Stimulated activated CD8-positive, alpha-beta memory T cell treated with anti-CD3 and anti-CD28 coated beads, Interleukin-4, amount 100 ng/mL, for 1 hour (primary cell): ENCODE results near the gene PP2D1.
"Not testable (repeated sequence)": the region's sequence is repeated elsewhere in the genome, so short reads cannot be mapped to it uniquely, and the experiment has no call there.

ENCODE experiments used
- DNase-seq, 2 donors: peaks; one replicate each; pipeline ENCODE4 v3.0.0-alpha.2; 2020; ENCODE audit warnings: low read depth in 2 of 2, low spot score in 1 of 2

Gene PP2D1

GRCh38 chr3:19972054-19972453 is 40.0 kb downstream of the PP2D1 start:
- no peak for DNase-seq

GRCh38 chr3:19970327-19970726 is 41.7 kb downstream of the PP2D1 start:
- DNase-seq, result no peak

DNA sequence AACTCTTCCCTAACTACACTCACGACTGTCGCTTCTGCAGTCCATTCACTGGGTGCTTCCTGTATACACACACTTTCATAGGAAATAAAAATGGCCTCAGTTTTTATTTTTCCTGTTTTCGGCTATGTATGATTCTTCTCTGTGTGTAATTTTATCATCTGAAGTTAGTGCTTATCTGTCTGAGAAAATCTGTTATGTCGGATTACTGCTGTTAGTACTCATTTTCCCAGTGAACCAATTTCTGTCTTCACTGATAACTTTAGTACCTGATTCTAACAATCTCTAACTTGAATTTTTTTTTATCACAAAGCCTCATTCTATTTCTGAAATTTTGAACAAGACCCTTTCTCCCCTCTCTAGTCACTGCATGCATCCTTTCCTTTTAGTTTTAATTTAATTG is 44.3 kb downstream of the PP2D1 start:
- DNase-seq, result no peak

DNA sequence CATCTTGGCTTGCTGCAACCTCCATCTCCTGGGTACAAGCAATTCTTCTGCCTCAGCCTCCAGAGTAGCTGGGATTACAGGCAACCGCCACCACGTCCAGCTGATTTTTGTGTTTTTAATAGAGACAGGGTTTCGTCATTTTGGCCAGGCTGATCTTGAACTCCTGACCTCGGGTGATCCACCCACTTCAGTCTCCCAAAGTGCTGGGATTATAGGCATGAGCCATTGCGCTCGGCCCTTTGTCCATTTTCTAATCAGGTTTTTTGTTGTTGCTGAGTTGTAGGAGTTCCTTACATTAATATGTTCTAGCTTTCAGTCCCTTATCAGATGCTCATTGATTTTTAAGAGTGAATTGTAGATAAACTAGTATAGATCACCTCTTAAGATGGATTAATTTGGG is 44.9 kb downstream of the PP2D1 start:
- no peak for DNase-seq

GRCh38 chr3:19961960-19962359 is 50.1 kb downstream of the PP2D1 start:
- no peak for DNase-seq

GRCh38 chr3:19960696-19961095 is 51.4 kb downstream of the PP2D1 start:
- no peak for DNase-seq

DNA sequence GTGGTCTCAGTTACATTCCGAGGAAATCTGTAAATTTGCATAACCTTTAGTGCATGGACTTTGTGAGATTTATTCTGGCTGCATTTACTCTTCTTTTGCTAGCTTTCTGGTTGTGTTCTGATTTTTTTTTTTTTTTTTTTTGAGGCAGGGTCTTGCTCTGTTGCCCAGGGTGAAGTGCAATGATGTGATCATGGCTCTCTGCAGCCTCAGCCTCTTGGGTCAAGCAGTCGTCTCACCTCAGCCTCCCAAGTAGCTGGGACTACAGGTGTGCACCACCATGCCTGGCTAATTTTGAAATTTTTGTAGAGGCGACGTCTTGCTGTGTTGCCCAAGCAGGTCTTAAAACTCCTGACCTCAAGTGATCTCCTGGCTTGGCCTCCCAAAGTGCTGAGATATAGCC is 52.6 kb downstream of the PP2D1 start:
- DNase-seq, result no peak

DNA sequence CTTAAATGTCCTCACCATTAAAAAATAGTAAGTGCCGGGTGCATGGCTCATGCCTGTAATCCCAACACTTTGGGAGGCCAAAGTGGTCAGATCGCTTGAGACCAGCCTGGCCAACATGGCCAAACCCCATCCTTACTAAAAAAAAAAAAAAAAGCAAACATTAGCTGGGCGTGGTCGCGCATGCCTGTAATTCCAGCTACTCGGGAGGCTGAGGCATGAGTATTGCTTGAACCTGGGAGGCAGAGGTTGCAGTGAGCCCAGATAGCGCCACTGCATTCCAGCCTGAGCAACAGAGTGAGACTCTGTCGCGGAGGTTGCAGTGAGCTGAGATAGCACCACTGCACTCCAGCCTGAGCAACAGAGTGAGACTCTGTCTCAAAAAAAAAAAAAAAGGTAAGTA is 54.7 kb downstream of the PP2D1 start:
- not testable (repeated sequence) for DNase-seq

DNA sequence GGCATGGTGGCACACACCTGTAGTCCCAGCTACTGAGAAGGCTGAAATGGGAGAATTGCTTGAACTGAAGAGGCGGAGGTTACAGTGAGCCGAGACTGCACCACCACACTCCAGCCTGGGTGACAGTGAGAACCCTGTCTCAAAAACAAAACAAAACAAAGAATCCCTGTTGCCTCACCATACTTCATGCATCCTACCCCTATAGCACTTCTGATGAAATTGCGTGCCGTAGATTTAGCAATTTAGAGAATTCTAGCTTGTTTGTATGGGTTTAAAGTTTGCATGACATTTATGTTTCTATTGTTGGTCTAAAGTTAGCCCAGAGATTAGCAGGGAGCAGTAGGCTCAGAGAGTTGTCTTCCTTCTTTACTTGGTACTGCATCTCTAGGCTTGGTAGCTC is 57.4 kb downstream of the PP2D1 start:
- no peak for DNase-seq

- no peak for DNase-seq
Observed at GRCh38 chr3:19950316-19950715, 61.7 kb downstream of the PP2D1 start.

DNA sequence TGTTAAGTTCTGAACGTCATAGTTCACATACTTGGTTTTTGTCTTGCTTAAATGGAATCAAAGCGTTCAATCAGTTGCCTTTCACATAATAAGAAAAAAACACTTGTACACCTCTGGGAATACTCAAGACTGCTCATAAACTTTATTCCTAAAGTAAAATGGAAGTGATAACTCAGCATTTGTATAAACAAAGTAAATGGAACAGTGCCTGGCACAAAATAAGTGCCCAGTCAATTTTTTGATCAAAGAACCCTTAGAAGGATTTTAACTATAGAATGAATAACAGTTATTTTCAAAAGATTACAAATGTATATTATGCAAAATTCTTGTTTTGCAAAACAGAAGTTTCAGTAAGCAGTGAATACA is 63.9 kb downstream of the PP2D1 start:
- no peak for DNase-seq

- peak; percentile 13 to 17 for DNase-seq
Observed at GRCh38 chr3:19947549-19948225, 64.4 kb downstream of the PP2D1 start.

DNA sequence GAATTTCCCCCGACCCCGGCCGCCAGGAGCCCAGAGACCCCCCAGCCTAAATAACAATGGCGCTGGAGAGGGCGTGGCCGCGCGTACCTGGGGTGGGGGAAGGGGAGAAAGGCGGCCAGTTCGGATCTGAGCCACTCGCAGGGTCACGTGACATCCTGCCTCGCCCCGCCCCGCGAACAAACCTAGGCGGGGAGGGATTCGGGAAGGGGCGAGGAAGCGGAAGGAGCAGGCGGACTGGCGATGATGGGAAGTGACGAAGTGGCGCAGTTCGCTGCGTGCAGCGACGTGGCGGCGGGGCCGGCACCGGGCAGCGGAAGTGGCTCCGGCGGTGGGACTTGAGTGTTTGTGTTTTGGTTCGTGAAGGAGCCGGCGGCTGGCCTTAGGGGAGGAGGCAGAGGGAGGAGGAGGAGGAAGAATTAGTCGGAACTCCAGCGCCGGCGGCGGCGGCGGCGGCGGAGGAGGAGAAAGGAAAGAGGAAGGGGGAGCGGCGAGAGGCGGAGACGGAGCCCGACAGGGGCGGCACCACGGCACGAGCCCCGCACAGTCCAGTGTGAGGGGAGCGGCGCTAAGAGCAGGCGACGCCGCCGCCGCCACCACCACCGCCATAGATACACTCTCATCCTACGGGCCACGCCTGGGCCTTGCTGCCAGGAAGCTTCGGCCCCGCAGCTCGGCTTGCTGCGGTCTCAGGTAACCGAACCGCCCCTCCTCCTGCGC is 65.1 kb downstream of the PP2D1 start, which contains the start of gene RAB5A:
TSS of gene RAB5A (plus strand) at position 266 of the 717 bp plus-strand sequence. CDS start 3,802 bp downstream, outside the sequence.
- peak; percentile 90 to 94 for DNase-seq

GRCh38 chr3:19945969-19946831 is 65.9 kb downstream of the PP2D1 start:
- DNase-seq, result no peak

GRCh38 chr3:19945534-19945933 is 66.5 kb downstream of the PP2D1 start:
- DNase-seq, result no peak

DNA sequence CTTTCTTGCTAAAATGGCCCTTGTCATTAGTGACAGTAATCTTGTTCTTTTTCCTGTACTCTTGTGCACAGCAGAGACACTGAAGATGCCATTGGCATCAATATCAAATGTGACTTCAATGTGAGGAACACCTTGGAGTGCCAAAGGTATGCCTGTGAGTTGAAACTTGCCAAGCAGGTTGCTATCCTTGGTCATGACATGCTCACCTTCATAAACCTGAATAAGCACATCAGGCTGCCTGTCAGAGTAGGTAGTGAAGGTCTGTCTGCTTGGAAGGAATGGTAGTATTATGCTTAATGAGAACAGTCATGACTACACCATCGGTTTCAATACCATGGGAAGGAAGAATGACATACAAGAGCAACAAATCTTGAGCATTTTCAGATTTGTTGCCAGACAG is 71.4 kb downstream of the PP2D1 start:
- no peak for DNase-seq

GRCh38 chr3:19938295-19938627 is 73.8 kb downstream of the PP2D1 start:
- no peak for DNase-seq

- no peak for DNase-seq
Observed at GRCh38 chr3:19937459-19938294, 74.4 kb downstream of the PP2D1 start.
